ENCODE data around the gene HIP1.
"Not testable (repeated sequence)": the region's sequence is repeated elsewhere in the genome, so short reads cannot be mapped to it uniquely, and the experiment has no call there.

Gene HIP1

DNA sequence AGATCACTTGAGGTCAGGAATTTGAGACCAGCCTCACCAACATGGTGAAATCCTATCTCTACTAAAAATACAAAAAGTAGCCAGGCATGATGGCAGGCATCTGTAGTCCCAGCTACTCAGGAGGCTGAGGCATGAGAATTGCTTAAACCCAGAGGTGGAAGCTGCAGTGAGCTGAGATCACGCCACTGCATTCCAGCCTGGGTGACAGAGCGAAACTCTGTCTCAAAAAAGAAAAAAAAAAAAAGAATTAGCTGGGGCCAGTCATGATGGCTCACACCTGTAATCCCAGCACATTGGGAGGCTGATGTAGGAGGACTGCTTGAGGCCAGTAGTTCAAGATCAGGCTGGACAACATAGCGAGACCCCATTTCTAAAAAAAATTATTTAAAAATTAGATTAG, 21.0 kb downstream of the HIP1 start:
- DNase-seq (ENCODE audit: low read depth in 2 of 2, low spot score in 1 of 2): not testable (repeated sequence)

DNA sequence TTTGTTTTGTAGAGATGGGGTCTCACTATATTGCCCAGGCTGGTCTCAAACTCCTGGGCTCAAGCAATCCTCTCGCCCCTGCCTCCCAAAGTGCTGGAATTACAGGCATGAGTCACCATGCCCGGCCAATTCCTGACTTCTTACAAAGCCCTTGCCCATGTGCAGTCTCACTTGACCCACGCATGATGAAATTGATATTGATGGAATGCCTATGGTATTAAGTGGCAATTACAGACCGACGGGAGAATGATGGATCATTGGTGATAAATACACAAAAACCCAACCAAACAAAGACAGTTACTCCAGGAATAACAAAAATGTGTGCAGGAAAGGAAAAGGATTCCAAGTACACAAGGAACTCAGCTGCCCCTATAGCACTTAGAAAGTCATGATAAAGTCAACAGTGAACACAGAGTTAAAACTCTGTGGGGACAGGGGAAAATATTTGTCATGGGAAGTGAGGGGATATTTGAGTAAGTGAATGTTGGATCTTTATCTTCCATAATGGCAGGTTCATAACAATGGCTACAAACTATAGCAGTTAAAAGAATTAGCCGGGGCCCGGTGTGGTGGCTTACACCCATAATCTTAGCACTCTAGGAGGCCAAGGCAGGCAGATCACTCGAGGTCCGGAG, 21.6 kb downstream of the HIP1 start:
- no peak for DNase-seq (ENCODE audit: low read depth in 2 of 2, low spot score in 1 of 2)

- DNase-seq (ENCODE audit: low read depth in 2 of 2, low spot score in 1 of 2): no peak
Measured at GRCh38 chr7:75715864-75716263, 22.9 kb downstream of the HIP1 start.

DNA sequence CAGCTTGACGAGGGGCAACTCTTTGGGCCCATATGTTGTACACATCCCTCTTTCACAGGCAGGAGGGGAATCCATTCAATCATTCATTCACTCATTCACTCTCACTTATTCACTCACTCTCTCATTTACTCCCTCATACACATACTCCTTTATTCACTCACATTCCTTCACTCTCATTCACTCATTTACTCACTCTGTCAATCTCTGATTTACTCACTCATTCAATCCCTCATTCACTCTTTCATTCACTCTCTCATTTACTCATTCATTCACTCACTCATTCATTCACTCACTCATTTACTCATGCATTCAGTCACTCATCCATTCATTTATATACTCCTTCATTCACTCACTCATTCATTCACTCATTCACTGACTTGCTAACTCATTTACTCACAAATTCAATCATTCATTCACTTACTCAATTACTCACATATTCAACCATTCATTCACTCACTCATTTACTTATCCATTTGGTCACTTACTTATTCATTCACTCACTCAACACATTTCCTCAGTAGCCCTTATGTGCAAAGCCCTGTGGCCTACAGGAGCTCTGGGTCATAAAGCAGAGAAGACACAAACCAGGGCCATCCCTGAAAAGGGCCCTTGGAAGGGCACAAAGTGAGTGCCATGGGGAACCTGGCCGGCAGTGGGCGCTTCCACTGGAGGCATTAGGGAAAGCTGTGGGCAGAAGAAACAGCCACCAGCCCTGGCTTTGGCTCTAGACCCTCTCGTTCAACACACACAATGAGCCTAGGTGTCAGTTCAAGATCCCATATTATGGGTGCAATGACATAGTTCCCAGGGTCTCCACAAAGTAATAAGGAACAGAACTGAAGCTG, 26.0 kb downstream of the HIP1 start:
- DNase-seq (ENCODE audit: low read depth in 2 of 2, low spot score in 1 of 2): no peak

- DNase-seq (ENCODE audit: low read depth in 2 of 2, low spot score in 1 of 2): no peak
Measured at GRCh38 chr7:75711656-75712514, 26.9 kb downstream of the HIP1 start.

GRCh38 chr7:75711076-75711475, 27.7 kb downstream of the HIP1 start:
- DNase-seq (ENCODE audit: low read depth in 2 of 2, low spot score in 1 of 2): no peak

DNA sequence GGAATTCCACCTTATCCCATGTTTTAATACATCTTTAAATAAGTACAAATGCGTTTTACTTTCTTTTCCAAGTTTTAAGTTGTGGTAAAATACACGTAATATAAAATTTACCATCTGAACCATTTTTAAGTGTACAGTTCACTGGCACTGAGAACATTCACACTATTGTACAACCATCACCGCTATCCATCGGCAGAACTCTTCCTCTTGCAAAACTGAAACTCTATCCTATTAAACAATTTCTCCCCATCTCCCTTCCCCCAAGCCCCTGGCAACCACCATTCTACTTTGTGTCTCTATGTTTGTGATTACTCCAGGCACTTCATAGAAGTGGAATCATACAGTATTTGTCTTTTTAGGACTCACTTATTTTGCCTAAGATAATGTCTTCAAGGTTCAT, 33.8 kb downstream of the HIP1 start:
- DNase-seq (ENCODE audit: low read depth in 2 of 2, low spot score in 1 of 2): no peak

DNA sequence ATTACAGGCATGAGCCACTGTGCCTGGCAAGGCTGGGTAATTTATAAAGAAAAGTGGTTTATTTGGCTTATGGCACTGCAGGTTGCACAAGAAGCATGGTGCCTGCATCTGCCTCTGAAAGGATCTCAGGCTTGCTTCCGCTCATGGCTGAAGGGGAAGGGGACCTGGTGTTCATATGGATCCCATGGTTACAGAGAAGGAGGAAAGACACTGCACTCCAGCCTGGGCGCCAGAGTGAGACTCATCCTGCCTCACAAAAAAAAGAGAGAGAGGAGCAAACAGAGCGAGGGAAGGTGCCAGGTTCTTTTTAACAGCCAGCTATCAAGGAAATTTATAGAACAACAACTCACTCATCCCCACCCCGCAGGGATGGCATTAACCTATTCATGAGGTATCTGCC, 36.2 kb downstream of the HIP1 start:
- no peak for DNase-seq (ENCODE audit: low read depth in 2 of 2, low spot score in 1 of 2)

- DNase-seq (ENCODE audit: low read depth in 2 of 2, low spot score in 1 of 2): no peak
Measured at GRCh38 chr7:75699993-75700392, 38.7 kb downstream of the HIP1 start.

GRCh38 chr7:75698358-75698757, 40.4 kb downstream of the HIP1 start:
- DNase-seq (ENCODE audit: low read depth in 2 of 2, low spot score in 1 of 2): no peak

DNA sequence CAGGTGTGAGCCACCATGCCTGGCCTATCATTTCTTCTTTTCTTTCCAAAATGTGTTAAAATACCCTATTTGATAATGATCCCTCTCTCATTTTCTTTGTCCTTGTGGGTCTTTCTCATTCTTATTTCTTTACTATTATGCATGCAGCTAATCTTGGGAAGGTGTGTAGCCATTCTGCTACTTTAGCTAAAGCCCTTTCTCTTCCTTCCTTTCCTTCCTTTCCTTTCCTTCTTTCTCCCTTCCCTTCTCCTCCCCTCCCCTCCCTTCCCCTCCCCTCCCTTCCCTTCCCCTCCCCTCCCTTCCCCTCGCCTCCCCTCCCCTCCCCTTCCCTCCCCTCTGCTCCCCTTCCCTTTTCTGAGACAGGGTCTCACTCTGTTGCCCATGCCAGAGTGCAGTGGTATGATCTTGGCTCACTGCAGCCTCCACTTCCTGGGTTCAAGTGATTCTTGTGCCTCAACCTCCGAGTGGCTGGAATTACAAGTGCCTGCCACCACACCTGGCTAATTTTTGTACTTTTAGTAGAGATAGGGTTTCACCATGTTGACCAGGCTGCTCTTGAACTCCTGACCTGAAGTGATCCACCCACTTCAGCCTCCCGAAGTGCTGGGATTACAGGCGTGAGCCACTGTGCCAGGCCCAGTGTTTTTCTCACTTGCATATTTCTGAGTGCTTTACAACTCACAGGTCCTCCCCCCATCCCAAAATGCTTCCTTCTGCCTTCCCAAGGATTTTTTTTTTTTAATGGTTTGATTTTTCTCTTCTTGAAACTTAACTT, 42.3 kb downstream of the HIP1 start:
- no peak for DNase-seq (ENCODE audit: low read depth in 2 of 2, low spot score in 1 of 2)

DNA sequence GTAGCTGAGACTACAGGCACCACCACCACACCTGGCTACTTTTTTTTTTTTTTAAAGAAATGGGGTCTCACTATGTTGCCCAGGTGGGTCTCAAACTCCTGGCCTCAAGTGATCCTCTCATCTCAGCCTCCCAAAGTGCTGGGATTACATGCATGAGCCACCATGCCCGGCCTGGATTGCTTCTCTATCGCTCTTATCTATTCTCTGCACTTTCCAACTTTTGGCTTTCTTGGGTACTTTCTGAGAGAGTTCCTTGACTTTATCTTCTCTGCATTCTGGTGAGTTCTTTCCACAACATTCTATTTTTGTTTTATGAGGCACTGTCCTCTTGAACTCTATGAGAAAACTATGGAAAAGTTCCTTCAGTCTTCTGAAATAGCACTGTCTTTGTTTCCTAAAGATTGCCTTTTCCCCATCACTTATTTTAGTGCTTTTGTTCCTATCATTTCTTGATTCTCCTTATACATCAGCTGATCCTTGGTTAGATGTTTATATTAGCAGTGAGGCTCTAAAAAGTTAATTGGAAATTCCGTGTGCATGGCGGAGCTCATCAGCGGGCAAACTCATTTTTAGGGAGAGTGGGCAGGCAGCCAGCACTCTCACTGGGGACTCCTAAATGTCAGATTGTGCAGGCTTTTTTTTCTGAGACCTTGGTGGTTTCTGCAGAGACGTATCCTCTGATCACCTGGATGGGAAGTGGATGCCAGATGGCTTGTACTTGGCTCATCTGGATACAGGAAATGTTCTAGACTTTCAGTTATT, 43.9 kb downstream of the HIP1 start:
- DNase-seq (ENCODE audit: low read depth in 2 of 2, low spot score in 1 of 2): no peak

GRCh38 chr7:75693668-75694067, 45.1 kb downstream of the HIP1 start:
- not testable (repeated sequence) for DNase-seq (ENCODE audit: low read depth in 2 of 2, low spot score in 1 of 2)

DNA sequence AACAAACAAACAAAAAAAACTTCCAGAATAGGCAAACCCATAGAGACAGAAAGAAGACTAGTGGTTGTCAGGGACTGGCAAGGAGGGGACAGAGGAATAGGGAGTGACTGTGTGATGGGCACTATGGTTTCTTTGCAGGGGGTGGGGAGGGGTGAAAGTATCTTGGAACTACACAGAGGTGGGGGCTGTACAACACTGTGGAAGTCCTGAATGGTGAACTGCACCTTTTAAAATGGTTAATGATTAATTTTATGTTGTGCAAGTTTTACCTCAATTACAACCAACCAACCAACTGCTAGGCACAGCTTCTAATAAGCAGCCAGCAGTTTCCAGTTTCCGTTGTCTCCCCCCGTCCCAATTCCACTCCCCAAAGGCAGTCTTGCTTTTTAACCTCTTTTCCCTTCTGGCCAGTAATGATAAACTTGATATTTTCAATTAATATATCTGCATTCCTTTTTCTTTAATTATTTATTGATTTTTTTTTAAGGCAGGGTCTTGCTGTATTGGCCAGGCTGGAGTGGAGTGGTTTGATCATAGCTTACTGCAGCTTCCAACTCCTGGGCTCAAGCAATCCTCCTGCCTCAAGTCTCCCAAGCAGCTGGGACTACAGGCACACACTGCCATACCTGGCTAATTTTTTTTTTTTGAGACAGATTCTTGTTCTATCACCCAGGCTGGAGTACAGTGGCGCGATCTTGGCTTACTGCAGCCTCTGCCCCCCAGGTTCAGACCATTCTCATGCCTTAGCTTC, 46.8 kb downstream of the HIP1 start:
- no peak for DNase-seq (ENCODE audit: low read depth in 2 of 2, low spot score in 1 of 2)

DNA sequence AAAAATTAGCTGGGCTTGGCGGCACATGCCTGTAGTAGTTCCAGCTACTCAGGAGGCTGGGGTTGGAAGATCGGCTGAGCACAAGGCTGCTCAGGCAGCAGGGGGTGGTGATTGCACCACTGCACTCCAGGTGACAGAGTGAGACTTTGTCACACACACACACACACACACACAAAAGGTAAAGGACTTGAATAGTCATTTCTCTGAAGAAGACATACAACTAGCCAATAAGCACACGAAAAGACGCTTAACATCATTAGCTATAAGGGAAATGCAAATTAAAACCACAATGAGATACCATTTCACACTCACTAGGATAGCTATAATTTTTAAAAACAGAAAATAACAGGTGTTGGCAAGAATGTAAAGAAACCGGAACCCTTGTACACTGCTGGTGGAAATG, 48.6 kb downstream of the HIP1 start:
- DNase-seq (ENCODE audit: low read depth in 2 of 2, low spot score in 1 of 2): no peak

DNA sequence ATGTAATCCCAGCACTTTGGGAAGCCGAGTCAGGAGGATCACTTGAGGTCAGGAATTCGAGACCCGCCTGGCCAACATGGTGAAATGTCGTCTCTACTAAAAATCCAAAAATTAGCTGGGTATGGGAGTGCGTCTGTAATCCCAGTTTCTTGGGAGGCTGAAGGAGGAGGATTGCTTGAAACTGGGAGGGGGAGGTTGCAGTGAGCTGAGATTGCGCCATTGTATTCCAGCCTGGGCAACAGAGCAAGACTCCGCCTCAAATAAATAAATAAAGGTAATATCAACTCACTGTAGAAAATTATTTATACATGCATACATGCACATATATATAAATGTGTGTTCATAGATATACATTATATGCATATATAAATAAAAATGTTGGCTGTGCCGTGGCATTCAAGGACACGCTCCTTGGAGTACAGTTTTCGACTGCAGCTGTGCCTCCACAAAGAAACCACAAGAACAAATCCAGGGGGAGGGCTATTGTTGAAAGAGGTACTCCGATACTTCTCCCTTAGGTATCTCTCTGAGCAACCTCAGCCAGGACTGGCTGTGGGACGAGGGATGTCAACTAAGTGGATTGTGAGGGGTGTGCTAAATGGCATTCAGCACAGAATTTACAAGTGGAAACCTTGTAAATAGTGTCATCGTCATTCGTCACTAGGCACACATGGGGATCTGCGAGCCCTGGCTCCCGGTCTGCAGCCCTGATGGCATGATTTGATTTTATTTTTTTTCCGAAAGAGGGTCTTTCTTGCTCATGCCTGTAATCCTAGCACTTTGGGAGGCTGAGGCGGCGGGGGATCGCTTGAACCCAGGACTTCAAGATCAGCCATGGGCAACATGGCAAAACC, 49.3 kb downstream of the HIP1 start:
- no peak for DNase-seq (ENCODE audit: low read depth in 2 of 2, low spot score in 1 of 2)

GRCh38 chr7:75688200-75689136, 50.3 kb downstream of the HIP1 start:
- DNase-seq (ENCODE audit: low read depth in 2 of 2, low spot score in 1 of 2): no peak
